Activated gamma-delta T cell treated with anti-CD3 and anti-CD28 coated beads, Interleukin-2, amount 50 U/mL, for 16 hours (primary cell): ENCODE data around the gene MAML1.

Source experiments
- DNase-seq: peaks from one replicate; pipeline ENCODE4 v3.0.0-alpha.2; 2020; ENCODE audit warnings: low read depth

Gene MAML1

GRCh38 chr5:179795049-179795862 lies 62.6 kb downstream of the MAML1 start:
- no peak for DNase-seq

DNA sequence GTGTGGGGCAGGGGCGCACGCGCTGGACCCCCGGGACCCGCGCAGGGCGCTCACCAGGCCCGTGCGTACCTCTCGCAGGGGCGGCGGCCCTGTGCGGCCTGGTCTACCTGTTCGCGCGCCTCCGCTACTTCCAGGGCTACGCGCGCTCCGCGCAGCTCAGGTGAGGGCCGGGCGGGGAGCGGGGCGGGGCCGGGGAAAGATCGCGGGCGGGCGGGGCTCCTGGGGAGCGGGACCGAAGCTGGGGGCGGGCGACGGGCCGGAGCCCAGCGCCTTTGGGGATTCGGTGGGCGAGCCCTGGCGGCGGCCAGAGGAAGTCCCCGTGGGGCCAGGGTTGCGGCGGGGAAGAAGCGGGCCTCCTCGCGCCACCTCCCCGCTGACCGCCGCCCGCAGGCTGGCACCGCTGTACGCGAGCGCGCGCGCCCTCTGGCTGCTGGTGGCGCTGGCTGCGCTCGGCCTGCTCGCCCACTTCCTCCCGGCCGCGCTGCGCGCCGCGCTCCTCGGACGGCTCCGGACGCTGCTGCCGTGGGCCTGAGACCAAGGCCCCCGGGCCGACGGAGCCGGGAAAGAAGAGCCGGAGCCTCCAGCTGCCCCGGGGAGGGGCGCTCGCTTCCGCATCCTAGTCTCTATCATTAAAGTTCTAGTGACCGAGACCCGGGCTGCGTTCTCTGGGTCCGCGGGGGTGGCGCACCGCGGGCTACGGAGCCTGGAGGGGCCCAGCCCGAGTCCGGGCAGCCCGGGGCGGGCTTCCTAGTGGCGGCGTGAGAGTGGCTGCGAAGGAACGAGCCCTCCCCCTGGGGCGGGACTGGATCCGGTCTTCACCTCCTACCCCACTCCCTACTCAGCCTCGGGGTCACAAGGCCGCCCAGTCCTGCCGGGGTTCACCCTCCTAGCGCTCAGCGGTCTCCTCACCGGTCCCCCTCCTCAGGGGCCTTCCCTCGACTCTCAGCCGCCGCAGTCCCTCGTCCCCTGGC lies 63.5 kb downstream of the MAML1 start:
- DNase-seq: peak; percentile 45

- DNase-seq: no peak
Measured at GRCh38 chr5:179796877-179797608, 64.4 kb downstream of the MAML1 start.

DNA sequence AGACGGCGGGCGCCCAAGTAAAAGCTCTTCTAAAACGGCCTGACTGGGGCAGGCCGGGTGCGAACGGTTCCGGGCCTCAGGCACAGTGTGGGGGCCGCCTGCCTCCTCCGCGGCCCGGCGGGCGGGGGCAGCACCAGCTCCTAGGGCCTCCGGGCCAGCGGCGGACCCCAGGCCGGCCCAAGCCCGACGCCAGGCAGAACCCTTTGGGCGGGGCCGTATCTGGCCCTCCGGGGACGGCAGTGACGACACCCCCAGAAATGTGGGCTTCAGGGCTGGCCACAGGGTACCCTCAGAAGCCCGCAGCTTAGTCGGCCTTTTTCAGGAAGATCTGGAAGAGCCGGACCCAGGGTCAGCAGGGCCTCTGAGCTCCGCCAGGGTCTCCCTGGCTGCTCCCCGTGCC lies 65.1 kb downstream of the MAML1 start:
- DNase-seq: no peak

DNA sequence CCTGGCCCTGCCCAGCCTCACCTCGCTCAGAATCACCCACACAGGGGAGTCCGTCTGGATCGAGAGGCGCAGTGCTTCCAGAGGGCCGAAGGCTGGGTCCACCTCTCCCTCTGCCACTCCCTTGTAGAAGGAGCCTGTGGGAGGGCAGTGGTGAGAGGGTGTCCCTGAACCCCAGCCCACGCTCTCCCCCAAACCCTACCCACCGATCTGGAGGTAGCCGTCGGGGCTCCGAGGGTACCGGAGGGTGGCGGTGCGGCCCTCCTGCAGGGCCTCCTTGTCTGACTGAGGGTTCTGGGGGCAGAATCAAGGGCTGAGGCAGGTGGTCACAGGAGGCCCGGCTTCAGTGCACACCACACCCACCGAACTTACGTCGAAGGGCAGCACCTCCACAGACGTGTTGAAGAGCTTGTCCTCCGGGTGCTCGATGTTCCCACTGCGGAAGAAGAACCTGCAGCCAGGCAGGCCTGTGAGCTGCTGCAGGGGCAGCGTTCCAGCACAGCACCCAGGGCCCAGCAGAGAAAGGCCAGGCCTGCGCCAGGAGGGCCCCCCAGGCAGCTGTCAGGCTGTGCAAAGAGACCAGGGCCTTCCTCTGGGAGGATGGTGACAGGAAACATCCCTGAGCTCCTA lies 65.6 kb downstream of the MAML1 start:
- DNase-seq: no peak

DNA sequence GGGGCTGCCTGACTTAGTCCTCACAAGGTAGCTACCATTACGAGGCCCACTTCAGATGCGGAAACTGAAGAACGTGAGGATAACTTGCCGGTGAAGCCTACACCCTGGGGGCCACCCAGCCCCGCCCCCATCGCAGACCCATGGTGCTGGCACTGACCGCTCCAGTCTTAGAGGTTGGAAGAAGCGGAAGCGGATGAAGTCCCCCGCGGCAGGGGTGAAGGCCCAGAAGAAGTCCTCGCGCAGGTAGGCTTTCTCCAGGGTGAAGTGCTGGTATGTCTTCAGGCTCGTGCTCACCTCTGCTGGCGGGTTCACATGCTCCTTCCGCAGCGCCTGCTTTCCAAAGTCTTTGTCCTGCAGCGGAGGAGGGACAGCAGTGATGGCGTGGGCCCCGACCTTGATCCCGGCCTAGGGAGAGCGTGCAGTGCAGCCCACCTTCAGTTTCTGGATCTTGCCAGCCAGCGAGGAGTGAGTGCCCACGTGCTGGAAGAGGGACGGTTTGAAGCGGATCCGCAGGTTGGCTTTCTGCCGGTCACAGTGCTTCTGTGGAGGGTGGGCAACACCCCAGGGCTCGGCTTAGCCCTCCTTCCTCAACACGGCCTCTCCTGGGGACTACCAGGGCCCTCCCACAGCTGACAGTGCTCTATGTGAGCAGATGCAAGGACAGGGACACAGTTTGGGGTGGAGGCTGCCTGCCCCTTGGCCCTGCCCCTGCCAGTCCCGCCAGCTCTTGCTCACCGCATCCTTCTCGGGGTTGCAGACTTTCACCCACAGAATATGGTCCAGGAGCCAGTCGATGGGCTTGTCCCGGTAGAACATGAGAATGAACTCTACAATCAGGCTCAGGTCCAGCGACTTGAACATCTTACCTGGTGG lies 66.4 kb downstream of the MAML1 start:
- no peak for DNase-seq

GRCh38 chr5:179799644-179799973 lies 67.0 kb downstream of the MAML1 start:
- no peak for DNase-seq

GRCh38 chr5:179800071-179800695 lies 67.6 kb downstream of the MAML1 start:
- DNase-seq: no peak

GRCh38 chr5:179800696-179801201 lies 68.1 kb downstream of the MAML1 start:
- DNase-seq: no peak

DNA sequence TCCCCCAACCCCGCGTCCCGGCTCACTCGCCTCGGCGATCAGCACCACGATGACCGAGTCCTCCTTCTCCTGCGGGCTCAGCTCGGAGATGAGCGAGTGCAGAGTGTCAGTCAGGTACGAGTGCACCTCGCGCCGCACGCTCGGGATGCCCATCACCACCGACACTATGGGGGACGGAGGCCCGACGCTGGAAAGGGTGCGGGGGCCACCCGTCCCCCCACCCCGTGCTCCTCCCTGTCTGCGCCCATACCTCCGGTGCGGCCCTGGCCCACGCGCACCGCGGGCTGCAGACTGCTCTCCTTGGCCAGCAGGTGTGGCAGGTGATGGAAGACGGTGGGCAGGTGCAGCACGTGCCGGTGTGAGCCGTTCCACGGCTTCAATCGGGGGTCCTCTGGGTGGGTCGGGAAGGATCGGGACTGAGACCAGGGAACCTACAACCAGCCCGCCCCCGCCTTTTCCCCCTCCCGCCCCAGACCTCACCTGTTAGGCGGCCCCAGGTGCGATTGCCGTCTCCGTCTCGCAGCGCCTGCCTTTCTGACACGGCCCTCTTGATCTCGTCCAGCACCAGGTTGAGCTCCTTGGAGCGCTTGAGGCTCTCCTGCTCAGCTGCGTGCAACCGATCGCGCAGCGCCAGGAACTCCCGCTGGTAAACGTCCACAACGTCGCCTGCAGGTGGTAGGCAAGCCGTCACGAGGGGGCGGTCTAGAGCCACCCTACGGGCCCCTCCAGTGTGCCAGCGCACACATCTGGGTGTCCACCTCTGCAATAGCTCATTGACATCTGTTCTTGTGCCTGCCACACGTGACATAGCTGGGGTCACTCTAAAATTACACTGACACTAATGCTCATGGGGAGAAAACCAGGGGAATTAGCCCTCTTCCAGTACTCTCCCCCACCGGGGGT lies 68.9 kb downstream of the MAML1 start:
- DNase-seq: peak; percentile 79

DNA sequence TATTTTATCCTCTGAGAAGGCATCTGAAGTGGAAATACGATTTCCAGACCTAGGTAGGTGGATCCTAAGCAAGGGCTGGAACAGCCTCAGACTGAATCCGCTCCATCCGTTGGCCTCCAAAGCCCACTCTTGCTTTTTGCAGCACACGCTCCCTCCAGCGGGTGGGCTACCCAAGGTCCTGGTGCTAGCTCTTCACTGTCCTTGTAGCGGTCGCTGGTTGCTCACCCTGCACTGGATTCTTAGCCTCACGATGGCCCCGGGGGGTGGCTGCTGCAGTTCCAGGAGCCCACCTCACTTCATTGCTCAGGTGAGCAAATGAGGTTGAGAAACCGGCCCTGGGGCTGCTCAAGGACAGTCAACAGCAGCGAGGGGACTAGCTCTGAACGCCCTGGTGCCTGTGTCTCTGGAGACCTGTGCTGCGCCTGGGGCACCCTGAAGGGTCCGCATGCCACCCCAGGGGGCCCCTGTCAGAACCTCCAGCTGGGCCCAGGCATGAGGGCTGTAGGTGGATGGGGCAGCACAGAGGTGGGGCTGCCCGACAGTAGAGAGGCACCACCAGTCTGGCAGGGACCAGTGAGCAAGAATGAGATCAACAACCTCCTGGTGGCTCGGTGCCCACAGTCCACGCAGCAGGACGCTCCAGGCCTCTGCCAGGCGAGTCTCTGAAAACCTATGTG lies 69.7 kb downstream of the MAML1 start:
- no peak for DNase-seq

- no peak for DNase-seq
Measured at GRCh38 chr5:179802950-179803562, 70.4 kb downstream of the MAML1 start.

- no peak for DNase-seq
Measured at GRCh38 chr5:179803651-179804554, 71.3 kb downstream of the MAML1 start.

GRCh38 chr5:179804555-179804947 lies 71.9 kb downstream of the MAML1 start:
- DNase-seq: no peak

DNA sequence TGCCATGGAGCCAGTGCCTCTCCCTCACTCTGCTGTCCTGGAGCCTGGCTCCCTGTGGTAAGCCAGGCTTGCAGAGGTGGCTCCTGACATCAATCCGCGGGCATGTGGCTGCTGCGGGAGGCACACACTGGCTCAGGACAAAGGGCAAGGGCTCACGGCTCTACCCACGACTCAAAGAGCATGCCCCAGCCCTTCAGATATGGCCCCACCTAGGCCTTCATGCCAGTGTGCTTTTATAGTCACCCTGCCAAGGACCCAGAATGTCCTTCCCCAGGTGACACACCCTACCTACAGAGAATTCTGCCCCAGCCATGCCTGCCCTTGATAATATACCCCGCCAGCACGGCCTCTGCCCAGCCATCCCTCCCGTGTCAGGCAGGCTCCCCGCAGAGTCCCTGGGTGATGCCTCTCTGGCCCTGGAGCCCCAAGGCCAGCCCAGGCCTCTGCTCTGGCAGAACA lies 72.5 kb downstream of the MAML1 start:
- no peak for DNase-seq

DNA sequence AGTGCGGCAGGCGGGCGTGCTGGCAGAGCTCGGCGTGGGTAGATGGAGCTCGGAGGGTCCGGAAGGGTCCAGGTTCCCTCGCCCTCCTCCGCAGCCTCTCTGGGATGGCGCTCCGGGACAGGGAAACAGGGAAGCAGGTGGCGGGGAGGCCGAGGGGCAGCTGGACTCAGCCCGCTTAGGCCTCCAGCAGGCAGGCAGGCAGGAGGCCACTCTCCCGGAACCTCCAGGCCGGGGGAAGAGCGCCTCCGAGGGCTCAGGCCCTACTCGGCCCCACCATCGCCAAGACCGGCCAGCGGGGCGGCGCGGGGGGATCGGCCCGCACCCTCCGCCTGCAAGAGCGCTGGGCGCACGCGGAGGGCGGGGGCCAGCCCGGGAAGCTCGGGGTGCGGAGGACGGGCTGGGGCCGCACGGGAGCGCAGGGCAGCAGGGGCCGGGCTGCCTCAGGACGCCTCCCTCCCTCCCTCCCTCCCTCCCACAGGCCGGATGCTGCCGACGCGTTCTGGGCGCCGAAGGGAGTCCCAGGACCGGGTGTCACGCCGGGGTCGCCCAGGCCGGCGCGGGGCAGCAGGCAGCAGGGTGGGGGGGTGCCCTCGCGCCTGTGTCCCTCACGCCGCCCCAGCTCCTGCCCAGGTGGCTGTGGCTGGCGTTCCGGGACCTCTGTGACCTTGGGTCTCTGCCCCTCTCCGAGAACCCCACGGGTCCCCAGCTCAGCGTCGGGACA lies 73.1 kb downstream of the MAML1 start:
- DNase-seq: no peak
